Common myeloid progenitor, CD34-positive (primary cell): ENCODE data around the gene NEO1.

Experiments used
- CTCF ChIA-PET: fragments of 350-600 bp; sonication (Branson Sonifier 250); formaldehyde crosslinking; loops from one replicate; lab custom pipeline; 2021; ENCODE audit warnings: antibody characterized with exemption; lab: Charles Lee
- POLR2A ChIA-PET: fragments of 350-600 bp; sonication (Branson Sonifier 250); formaldehyde crosslinking; loops from one replicate; lab custom pipeline; 2021; ENCODE audit warnings: antibody characterized with exemption; lab: Charles Lee
- DNase-seq, 3 donors: peaks; one replicate each; pipeline versions ENCODE4 v3.0.0 to v3.0.0-alpha.2; 2013
- H3K27ac ChIP-seq, 2 experiments: 1 replicate in 1 of 2; 2 replicates in 1 of 2; pipeline ENCODE4 v1.7.0; 2013; ENCODE audit warnings: inconsistent platforms in 2 of 2, low read length in 2 of 2, mild to moderate bottlenecking in 2 of 2, low read depth in 1 of 2, moderate library complexity in 1 of 2; ENCODE audit not compliant: severe bottlenecking in 2 of 2, insufficient read depth in 1 of 2, poor library complexity in 1 of 2
- H3K27me3 ChIP-seq, 5 experiments: replicated peaks in 2 of 5; 1 replicate in 3 of 5; 2 replicates in 2 of 5; pipeline versions ENCODE4 v1.6.1 to v1.7.0; 2013; ENCODE audit warnings: low read length in 4 of 5, mild to moderate bottlenecking in 2 of 5, moderate library complexity in 2 of 5, inconsistent platforms in 1 of 5; ENCODE audit not compliant: insufficient read depth in 5 of 5, control insufficient read depth in 4 of 5
- H3K36me3 ChIP-seq, 4 experiments: 1 replicate in 2 of 4; 2 replicates in 2 of 4; pipeline versions ENCODE4 v1.6.1 to v1.7.0; 2013; ENCODE audit warnings: low read length in 3 of 4, control low read depth in 1 of 4, mild to moderate bottlenecking in 1 of 4; ENCODE audit not compliant: control insufficient read depth in 4 of 4, insufficient read depth in 4 of 4
- H3K4me1 ChIP-seq, 4 experiments: 1 replicate in 3 of 4; 2 replicates in 1 of 4; pipeline versions ENCODE4 v1.6.1 to v1.7.1; 2013; ENCODE audit warnings: low read length in 3 of 4, mild to moderate bottlenecking in 3 of 4, control low read depth in 1 of 4, inconsistent platforms in 1 of 4, moderate library complexity in 1 of 4; ENCODE audit not compliant: control insufficient read depth in 4 of 4, insufficient read depth in 4 of 4; ENCODE audit errors: control extremely low read depth in 1 of 4
- H3K4me3 ChIP-seq, 7 experiments: 1 replicate in 4 of 7; 2 replicates in 3 of 7; pipeline versions ENCODE4 v1.5.1 to v1.7.0; 2013; ENCODE audit warnings: mild to moderate bottlenecking in 7 of 7, low read length in 6 of 7, moderate library complexity in 6 of 7, inconsistent platforms in 2 of 7, low read depth in 2 of 7, control low read depth in 1 of 7; ENCODE audit not compliant: insufficient read depth in 4 of 7, control insufficient read depth in 1 of 7; ENCODE audit errors: extremely low read depth in 1 of 7
- H3K9me3 ChIP-seq, 5 experiments: 1 replicate in 4 of 5; 2 replicates in 1 of 5; pipeline versions ENCODE4 v1.6.1 to v1.7.1; 2013; ENCODE audit warnings: low read length in 4 of 5, mild to moderate bottlenecking in 2 of 5, inconsistent platforms in 1 of 5, low read depth in 1 of 5, moderate library complexity in 1 of 5; ENCODE audit not compliant: control insufficient read depth in 4 of 5, insufficient read depth in 2 of 5; ENCODE audit errors: control extremely low read depth in 1 of 5
- WGBS: methylation state at CpG from one replicate; pipeline ENCODE4 v1.1.5; 2013; ENCODE audit not compliant: insufficient coverage; 5-methylcytosine and 5-hydroxymethylcytosine counted together

NEO1 gene

GRCh38 chr15:73183071-73183470, 130.8 kb downstream of the NEO1 start:
- no peak for DNase-seq
- Histone ChIP-seq H3K36me3 (no peaks in the 10 kb centered on the region), H3K9me3 (peaks cover 0 to 8% (median 1%) of the 10 kb centered on the region in 5 experiments), H3K27me3 (peaks cover 0 to 4% (median 0%) of the 10 kb centered on the region in 5 experiments), H3K4me1 (no peaks in the 10 kb centered on the region), H3K27ac (no peak overlapping the region), H3K4me3 (no peak overlapping the region)
- WGBS, result 100% methylated on average over 1 of the region's 3 CpGs
- POLR2A ChIA-PET, result no interaction called here
- CTCF ChIA-PET, result no interaction called here

- no CpG with 5 or more reads among the region's 2 CpGs for WGBS
- no peak overlapping the region for H3K27ac ChIP-seq
- CTCF ChIA-PET, result no interaction called here
- H3K36me3 ChIP-seq, result no peaks in the 10 kb centered on the region
- H3K4me3 ChIP-seq, result no peak overlapping the region
- peaks cover 0 to 1% (median 0%) of the 10 kb centered on the region in 5 experiments for H3K9me3 ChIP-seq
- peaks cover 0 to 2% (median 0%) of the 10 kb centered on the region in 5 experiments for H3K27me3 ChIP-seq
- DNase-seq, result peak in 1 of 3 donors; percentile 1
- POLR2A ChIA-PET, result no interaction called here
- no peaks in the 10 kb centered on the region for H3K4me1 ChIP-seq
Measured at GRCh38 chr15:73190189-73190601, 137.9 kb downstream of the NEO1 start.

- Histone ChIP-seq H3K27ac (no peak overlapping the region), H3K4me1 (no peaks in the 10 kb centered on the region), H3K4me3 (no peak overlapping the region), H3K9me3 (no peaks in the 10 kb centered on the region), H3K36me3 (no peaks in the 10 kb centered on the region), H3K27me3 (peaks cover 0 to 7% (median 4%) of the 10 kb centered on the region in 5 experiments)
- DNase-seq, result no peak
- ChIA-PET POLR2A (no interaction called here), CTCF (no interaction called here)
- no CpG with 5 or more reads among the region's 1 CpG for WGBS
Measured at GRCh38 chr15:73195166-73195565, 142.9 kb downstream of the NEO1 start.

- Histone ChIP-seq H3K9me3 (no peaks in the 10 kb centered on the region), H3K36me3 (no peaks in the 10 kb centered on the region), H3K27me3 (peaks cover 2 to 7% (median 4%) of the 10 kb centered on the region in 5 experiments), H3K27ac (no peak overlapping the region), H3K4me1 (no peaks in the 10 kb centered on the region), H3K4me3 (no peak overlapping the region)
- CTCF ChIA-PET, result no interaction called here
- peak in 2 of 3 donors; percentile 28 to 50 for DNase-seq
- POLR2A ChIA-PET, result no interaction called here
- WGBS, result no CpG with 5 or more reads among the region's 2 CpGs
Measured at GRCh38 chr15:73196113-73196512, 143.8 kb downstream of the NEO1 start.

GRCh38 chr15:73200339-73200738, 148.1 kb downstream of the NEO1 start:
- Histone ChIP-seq H3K27me3 (peaks cover 2 to 5% (median 4%) of the 10 kb centered on the region in 5 experiments), H3K4me3 (no peak overlapping the region), H3K27ac (no peak overlapping the region), H3K36me3 (no peaks in the 10 kb centered on the region), H3K4me1 (no peaks in the 10 kb centered on the region), H3K9me3 (peaks cover 0 to 5% (median 3%) of the 10 kb centered on the region in 5 experiments)
- no CpG with 5 or more reads among the region's 2 CpGs for WGBS
- POLR2A ChIA-PET, result no interaction called here
- DNase-seq, result no peak
- CTCF ChIA-PET, result no interaction called here

- WGBS, result no CpG with 5 or more reads among the region's 2 CpGs
Measured at GRCh38 chr15:73210630-73211029, 158.4 kb downstream of the NEO1 start.

DNA sequence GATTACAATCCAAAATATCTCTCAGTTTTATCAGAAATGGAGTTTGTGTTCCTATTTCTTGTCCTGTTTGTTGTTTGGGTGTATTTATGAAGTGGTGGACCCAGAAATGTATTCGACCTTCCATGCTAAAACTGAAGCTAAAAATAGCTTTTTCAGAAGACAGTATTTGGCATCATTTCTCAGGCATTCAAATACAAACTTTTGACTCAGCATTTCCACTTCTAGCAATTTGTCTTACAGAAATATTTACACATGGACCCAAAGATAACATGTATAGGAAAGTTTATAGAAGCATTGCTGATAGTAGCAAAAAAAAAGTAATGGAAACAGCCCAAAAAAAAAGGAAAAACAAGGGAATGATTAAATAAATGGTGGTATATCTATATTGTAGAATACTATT, 160.2 kb downstream of the NEO1 start:
- POLR2A ChIA-PET, result no interaction called here
- no peak for DNase-seq
- CTCF ChIA-PET, result no interaction called here
- H3K27me3 ChIP-seq, result peaks cover 0 to 3% (median 0%) of the 10 kb centered on the region in 5 experiments
- no peak overlapping the region for H3K27ac ChIP-seq
- no peaks in the 10 kb centered on the region for H3K9me3 ChIP-seq
- H3K36me3 ChIP-seq, result no peaks in the 10 kb centered on the region
- WGBS, result no CpG with 5 or more reads among the region's 1 CpG
- H3K4me1 ChIP-seq, result no peaks in the 10 kb centered on the region
- no peak overlapping the region for H3K4me3 ChIP-seq

More at GRCh38 chr15:73210630-73211029, 158.4 kb downstream of the NEO1 start:
- Histone ChIP-seq H3K4me1 (no peaks in the 10 kb centered on the region), H3K36me3 (no peaks in the 10 kb centered on the region), H3K27me3 (peaks cover 0 to 5% (median 2%) of the 10 kb centered on the region in 5 experiments), H3K4me3 (no peak overlapping the region), H3K27ac (no peak overlapping the region), H3K9me3 (no peaks in the 10 kb centered on the region)
- CTCF ChIA-PET, result no interaction called here
- POLR2A ChIA-PET, result no interaction called here
- DNase-seq, result no peak
